NCI-H2107 (cell line): ENCODE data around the gene INTS6L.
"Not testable (repeated sequence)": the region's sequence is repeated elsewhere in the genome, so short reads cannot be mapped to it uniquely, and the experiment has no call there.

Experiments used
- DNase-seq: peaks from one replicate; lab custom pipeline; 2025; lab: John Stamatoyannopoulos, UW

INTS6L gene

GRCh38 chrX:135522878-135523693, 2.6 kb downstream of the INTS6L start:
- no peak for DNase-seq

GRCh38 chrX:135528254-135528653, 7.8 kb downstream of the INTS6L start:
- DNase-seq = no peak

GRCh38 chrX:135528756-135529155, 8.3 kb downstream of the INTS6L start:
- DNase-seq = no peak

GRCh38 chrX:135530097-135530496, 9.6 kb downstream of the INTS6L start:
- no peak for DNase-seq

- DNase-seq = no peak
These were observed 11.4 kb downstream of the INTS6L start for GRCh38 chrX:135531813-135532212.

- no peak for DNase-seq
These were observed 14.8 kb downstream of the INTS6L start for GRCh38 chrX:135535077-135535940.

GRCh38 chrX:135536877-135537276, 16.4 kb downstream of the INTS6L start:
- DNase-seq = no peak

GRCh38 chrX:135541351-135541750, 20.9 kb downstream of the INTS6L start:
- DNase-seq = no peak

- no peak for DNase-seq
These were observed 22.7 kb downstream of the INTS6L start for GRCh38 chrX:135543172-135543571.

- DNase-seq = no peak
These were observed 23.5 kb downstream of the INTS6L start for GRCh38 chrX:135543924-135544323.

GRCh38 chrX:135544338-135544948, 24.0 kb downstream of the INTS6L start:
- DNase-seq = no peak

GRCh38 chrX:135547767-135548166, 27.3 kb downstream of the INTS6L start:
- DNase-seq = no peak

GRCh38 chrX:135549519-135549918, 29.1 kb downstream of the INTS6L start:
- no peak for DNase-seq

GRCh38 chrX:135556055-135556454, 35.6 kb downstream of the INTS6L start:
- DNase-seq = no peak

GRCh38 chrX:135557344-135557743, 36.9 kb downstream of the INTS6L start:
- no peak for DNase-seq

- DNase-seq = no peak
These were observed 52.0 kb downstream of the INTS6L start for GRCh38 chrX:135572436-135572835.

GRCh38 chrX:135581496-135581895, 61.0 kb downstream of the INTS6L start:
- no peak for DNase-seq

- no peak for DNase-seq
These were observed 64.7 kb downstream of the INTS6L start for GRCh38 chrX:135585153-135585552.

- no peak for DNase-seq
These were observed 71.4 kb downstream of the INTS6L start for GRCh38 chrX:135591871-135592270.

GRCh38 chrX:135594049-135594448, 73.6 kb downstream of the INTS6L start:
- not testable (repeated sequence) for DNase-seq

- not testable (repeated sequence) for DNase-seq
These were observed 74.0 kb downstream of the INTS6L start for GRCh38 chrX:135594453-135594852.

- DNase-seq = no peak
These were observed 75.1 kb downstream of the INTS6L start for GRCh38 chrX:135595543-135595942.

- no peak for DNase-seq
These were observed 76.0 kb downstream of the INTS6L start for GRCh38 chrX:135596495-135596894.
